ENCODE measurements around the gene ZC2HC1C. TPM values are rescaled to one million over a fixed set of nuclear protein-coding genes. Genes with fewer than 3 reads are reported as not detected.

The ZC2HC1C gene
- total RNA-seq, 2 experiments from 2014 or later = 0.64 to 0.86 TPM

DNA sequence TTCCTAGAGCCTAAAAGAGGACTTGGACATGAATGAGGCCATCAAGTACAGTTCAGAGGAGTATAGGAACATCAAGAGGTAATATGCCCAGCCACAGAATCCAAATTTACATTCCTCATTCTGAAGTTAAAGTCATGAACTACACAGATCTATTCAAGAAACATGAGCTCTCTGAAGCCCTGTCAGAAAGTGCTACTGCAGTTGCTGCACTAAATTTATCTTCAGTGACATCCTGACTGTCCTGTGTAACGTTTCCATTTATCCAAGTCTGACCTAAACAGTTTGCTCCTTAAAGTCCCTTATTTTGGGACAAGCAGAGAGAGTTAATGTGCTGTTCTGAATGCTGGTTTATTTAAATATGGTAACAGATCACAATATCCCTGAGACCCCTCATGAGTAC lies 29.2 kb downstream of the ZC2HC1C start:
- peaks cover 25% of the 10 kb centered on the region for H3K36me3 Mint-ChIP-seq (ENCODE audit: low read depth)
- DNase-seq = no peak
- CTCF ChIA-PET = interaction anchor here (0.8 to 1.3 kb wide), 3 partner anchors 11 to 153 kb away, joined by 3 to 5 read pairs (median 4); no protein-coding TSS in a partner anchor
- H3K27ac Mint-ChIP-seq = no peak overlapping the region
- intact Hi-C loops (cut with micrococcal nuclease) = no loop called here
- no peaks in the 10 kb centered on the region for H3K27me3 Mint-ChIP-seq (ENCODE audit: low read depth)
- H3K4me3 Mint-ChIP-seq = no peak overlapping the region
- no peaks in the 10 kb centered on the region for H3K4me1 Mint-ChIP-seq (ENCODE audit: low read depth)
- no peaks in the 10 kb centered on the region for H3K9me3 Mint-ChIP-seq

DNA sequence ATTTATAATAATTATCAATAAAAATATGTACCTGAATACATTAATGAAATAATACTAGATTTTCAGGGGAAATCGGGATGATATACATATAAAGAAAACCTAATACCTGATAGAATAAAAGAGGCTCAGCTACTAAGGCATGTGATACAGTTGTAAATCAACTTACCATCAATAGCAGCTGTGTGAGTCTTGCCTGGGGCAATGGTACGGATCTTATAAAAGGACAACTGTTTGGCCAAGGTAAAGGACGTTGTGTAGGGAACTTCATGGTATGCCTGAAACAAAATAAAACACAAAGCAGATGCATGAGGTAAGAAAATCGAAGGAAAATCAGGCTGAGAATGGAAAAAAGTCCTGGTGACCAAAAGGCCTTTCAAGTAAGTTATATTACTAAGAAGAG lies 32.0 kb downstream of the ZC2HC1C start:
- Mint-ChIP-seq H3K4me3 (no peak overlapping the region), H3K27me3 (ENCODE audit: low read depth) (no peaks in the 10 kb centered on the region), H3K9me3 (no peaks in the 10 kb centered on the region), H3K4me1 (ENCODE audit: low read depth) (no peaks in the 10 kb centered on the region), H3K27ac (no peak overlapping the region), H3K36me3 (ENCODE audit: low read depth) (peaks cover 29% of the 10 kb centered on the region)
- DNase-seq = no peak
- intact Hi-C loops (cut with micrococcal nuclease) = no loop called here
- CTCF ChIA-PET = no interaction called here

GRCh38 chr14:75107186-75107585 lies 37.7 kb downstream of the ZC2HC1C start:
- no peak for DNase-seq
- no peaks in the 10 kb centered on the region for H3K9me3 Mint-ChIP-seq
- intact Hi-C loops (cut with micrococcal nuclease) = no loop called here
- H3K4me3 Mint-ChIP-seq = no peak overlapping the region
- no peaks in the 10 kb centered on the region for H3K27me3 Mint-ChIP-seq (ENCODE audit: low read depth)
- no peaks in the 10 kb centered on the region for H3K4me1 Mint-ChIP-seq (ENCODE audit: low read depth)
- no peak overlapping the region for H3K27ac Mint-ChIP-seq
- CTCF ChIA-PET = interaction anchor here (0.6 to 0.7 kb wide), 3 partner anchors 10 to 314 kb away, joined by 3 to 6 read pairs (median 4); no protein-coding TSS in a partner anchor
- H3K36me3 Mint-ChIP-seq (ENCODE audit: low read depth) = peaks cover 44% of the 10 kb centered on the region

DNA sequence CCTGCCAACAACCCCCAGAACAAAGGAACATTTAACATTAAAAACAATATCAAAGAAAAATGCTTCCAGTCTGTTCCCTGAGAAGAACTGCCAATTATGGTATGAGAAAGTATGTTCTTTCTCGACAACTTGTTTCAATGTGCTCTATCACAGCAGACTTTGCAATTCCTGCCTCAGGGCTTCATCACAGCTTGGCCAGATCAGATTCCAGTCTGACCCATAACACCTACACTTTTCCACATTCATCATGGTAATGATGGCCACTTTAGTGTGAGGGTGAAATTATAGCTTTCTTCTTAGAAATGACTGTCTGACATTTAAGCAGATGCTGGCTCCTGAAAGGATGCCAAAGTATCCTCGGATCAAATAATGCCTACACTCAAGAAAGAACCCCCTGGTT lies 40.4 kb downstream of the ZC2HC1C start:
- no peak overlapping the region for H3K27ac Mint-ChIP-seq
- intact Hi-C loops (cut with micrococcal nuclease) = no loop called here
- no peak overlapping the region for H3K4me3 Mint-ChIP-seq
- DNase-seq = no peak
- H3K27me3 Mint-ChIP-seq (ENCODE audit: low read depth) = no peaks in the 10 kb centered on the region
- no peaks in the 10 kb centered on the region for H3K9me3 Mint-ChIP-seq
- peaks cover 50% of the 10 kb centered on the region for H3K36me3 Mint-ChIP-seq (ENCODE audit: low read depth)
- CTCF ChIA-PET = interaction anchor here (0.8 to 1.0 kb wide), 3 partner anchors 14 to 249 kb away, joined by 3 read pairs; no protein-coding TSS in a partner anchor
- no peaks in the 10 kb centered on the region for H3K4me1 Mint-ChIP-seq (ENCODE audit: low read depth)

- H3K27ac Mint-ChIP-seq = no peak overlapping the region
- H3K27me3 Mint-ChIP-seq (ENCODE audit: low read depth) = no peaks in the 10 kb centered on the region
- no peaks in the 10 kb centered on the region for H3K4me1 Mint-ChIP-seq (ENCODE audit: low read depth)
- H3K4me3 Mint-ChIP-seq = no peak overlapping the region
- CTCF ChIA-PET = no interaction called here
- H3K9me3 Mint-ChIP-seq = no peaks in the 10 kb centered on the region
- intact Hi-C loops (cut with micrococcal nuclease) = no loop called here
- DNase-seq = no peak
- peaks cover 43% of the 10 kb centered on the region for H3K36me3 Mint-ChIP-seq (ENCODE audit: low read depth)
These were observed 44.6 kb downstream of the ZC2HC1C start for GRCh38 chr14:75113932-75114539.

GRCh38 chr14:75119056-75119455 lies 49.6 kb downstream of the ZC2HC1C start:
- Mint-ChIP-seq H3K9me3 (no peaks in the 10 kb centered on the region), H3K36me3 (ENCODE audit: low read depth) (peaks cover 30% of the 10 kb centered on the region), H3K4me1 (ENCODE audit: low read depth) (peaks cover 25% of the 10 kb centered on the region), H3K27ac (no peak overlapping the region), H3K4me3 (no peak overlapping the region), H3K27me3 (ENCODE audit: low read depth) (no peaks in the 10 kb centered on the region)
- intact Hi-C loops (cut with micrococcal nuclease) = no loop called here
- no peak for DNase-seq
- CTCF ChIA-PET = no interaction called here

GRCh38 chr14:75120541-75121291 lies 51.3 kb downstream of the ZC2HC1C start:
- Mint-ChIP-seq H3K9me3 (no peaks in the 10 kb centered on the region), H3K36me3 (ENCODE audit: low read depth) (peaks cover 27% of the 10 kb centered on the region), H3K27ac (peak overlapping the region; percentile 51), H3K27me3 (ENCODE audit: low read depth) (no peaks in the 10 kb centered on the region), H3K4me3 (no peak overlapping the region), H3K4me1 (ENCODE audit: low read depth) (peaks cover 40% of the 10 kb centered on the region)
- CTCF ChIA-PET = no interaction called here
- intact Hi-C loops (cut with micrococcal nuclease) = no loop called here
- DNase-seq = no peak

GRCh38 chr14:75121552-75121951 lies 52.1 kb downstream of the ZC2HC1C start:
- intact Hi-C loops (cut with micrococcal nuclease) = no loop called here
- CTCF ChIA-PET = interaction anchor here (0.7 kb wide), 1 partner anchor 26 kb away, joined by 6 read pairs; no protein-coding TSS in a partner anchor
- DNase-seq = no peak
- H3K9me3 Mint-ChIP-seq = no peaks in the 10 kb centered on the region
- H3K4me1 Mint-ChIP-seq (ENCODE audit: low read depth) = peaks cover 44% of the 10 kb centered on the region
- H3K36me3 Mint-ChIP-seq (ENCODE audit: low read depth) = peaks cover 27% of the 10 kb centered on the region
- no peaks in the 10 kb centered on the region for H3K27me3 Mint-ChIP-seq (ENCODE audit: low read depth)
- no peak overlapping the region for H3K4me3 Mint-ChIP-seq
- no peak overlapping the region for H3K27ac Mint-ChIP-seq

GRCh38 chr14:75123991-75124390 lies 54.5 kb downstream of the ZC2HC1C start:
- CTCF ChIA-PET = interaction anchor here (0.6 to 4.0 kb wide), 3 partner anchors 15 to 330 kb away, joined by 3 to 24 read pairs (median 3); no protein-coding TSS in a partner anchor
- Mint-ChIP-seq H3K27me3 (ENCODE audit: low read depth) (no peaks in the 10 kb centered on the region), H3K36me3 (ENCODE audit: low read depth) (peaks cover 23% of the 10 kb centered on the region), H3K4me3 (peak overlapping the region; percentile 22), H3K4me1 (ENCODE audit: low read depth) (peaks cover 53% of the 10 kb centered on the region), H3K9me3 (no peaks in the 10 kb centered on the region), H3K27ac (peak overlapping the region; percentile 62)
- DNase-seq = peak; percentile 40
- intact Hi-C loops (cut with micrococcal nuclease) = no loop called here

- peaks cover 18% of the 10 kb centered on the region for H3K36me3 Mint-ChIP-seq (ENCODE audit: low read depth)
- H3K4me1 Mint-ChIP-seq (ENCODE audit: low read depth) = peaks cover 49% of the 10 kb centered on the region
- H3K9me3 Mint-ChIP-seq = no peaks in the 10 kb centered on the region
- CTCF ChIA-PET = interaction anchor here (0.8 to 4.0 kb wide), 4 partner anchors 16 to 176 kb away, joined by 3 to 24 read pairs (median 3); partner anchors contain the start of gene MLH3
- H3K27ac Mint-ChIP-seq = peak overlapping the region; percentile 97
- H3K27me3 Mint-ChIP-seq (ENCODE audit: low read depth) = no peaks in the 10 kb centered on the region
- peak overlapping the region; percentile 96 for H3K4me3 Mint-ChIP-seq
- intact Hi-C loops (cut with micrococcal nuclease) = loop anchor here (1.0 to 2.0 kb wide), 4 partner anchors 17 to 245 kb away; partner anchors contain the start of genes DLST, MLH3 and TMED10
- no peak for DNase-seq
These were observed 56.2 kb downstream of the ZC2HC1C start for GRCh38 chr14:75125617-75126016.

DNA sequence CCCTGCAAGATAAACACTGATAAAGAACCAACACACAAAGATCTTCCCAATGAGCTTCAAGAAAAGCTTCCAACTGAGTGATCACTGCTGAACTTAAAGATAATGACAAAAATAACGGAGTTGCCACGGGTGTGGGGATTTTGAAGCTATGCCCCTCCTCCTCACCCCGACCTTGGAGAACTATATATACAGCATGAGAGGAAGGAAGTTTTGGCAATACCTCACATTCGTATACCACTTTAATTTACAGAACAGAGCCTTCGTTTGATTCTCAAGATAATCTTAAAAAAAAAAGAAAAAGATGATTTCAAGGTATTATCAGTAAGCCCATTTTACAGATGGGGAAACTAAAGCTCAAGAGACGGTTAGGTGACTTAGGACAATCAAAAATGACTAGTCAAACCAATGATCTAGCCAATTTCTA lies 56.7 kb downstream of the ZC2HC1C start:
- peaks cover 44% of the 10 kb centered on the region for H3K4me1 Mint-ChIP-seq (ENCODE audit: low read depth)
- intact Hi-C loops (cut with micrococcal nuclease) = loop anchor here (1.0 to 2.0 kb wide), 4 partner anchors 17 to 245 kb away; partner anchors contain the start of genes DLST, MLH3 and TMED10
- DNase-seq = peak; percentile 38
- H3K27ac Mint-ChIP-seq = peak overlapping the region; percentile 97
- no peaks in the 10 kb centered on the region for H3K9me3 Mint-ChIP-seq
- H3K4me3 Mint-ChIP-seq = peak overlapping the region; percentile 96
- peaks cover 16% of the 10 kb centered on the region for H3K36me3 Mint-ChIP-seq (ENCODE audit: low read depth)
- CTCF ChIA-PET = interaction anchor here (0.6 to 4.0 kb wide), 5 partner anchors 14 to 221 kb away, joined by 3 to 24 read pairs (median 3); partner anchors contain the start of gene MLH3
- no peaks in the 10 kb centered on the region for H3K27me3 Mint-ChIP-seq (ENCODE audit: low read depth)
